Kidney epithelial cell (primary cell): ENCODE measurements around the gene NOXA1. TPM values are rescaled to one million over a fixed set of nuclear protein-coding genes. Genes with fewer than 3 reads are reported as not detected.

Experiments
- DNase-seq: peaks from one replicate; pipeline ENCODE4 v3.0.0-alpha.2; 2010; ENCODE audit warnings: low read depth
- H3K27me3 ChIP-seq: 2 replicates; pipeline ENCODE4 v1.6.0; 2011; ENCODE audit warnings: low read length; ENCODE audit not compliant: control insufficient read depth, insufficient read depth
- H3K36me3 ChIP-seq: 2 replicates; pipeline ENCODE4 v1.5.1; 2011; ENCODE audit warnings: low read length; ENCODE audit not compliant: control insufficient read depth, insufficient read depth
- H3K4me3 ChIP-seq: 2 replicates; pipeline ENCODE4 v1.5.1; 2011; ENCODE audit warnings: low read depth, mild to moderate bottlenecking, control low read depth, low read length
- total RNA-seq: library from RNA; depleted of rRNA; stranded (reverse); fragments of >200 nt; gene quantifications from 2 replicates; pipeline ENCODE4 v1.2.3, GENCODE V29; 2015
- TF ChIP-seq, protein P1 (sequence below): IDR thresholded peaks from 2 replicates; pipeline ENCODE4 v1.5.1; 2011; ENCODE audit warnings: mild to moderate bottlenecking, moderate library complexity, low read length, control low read depth, inconsistent platforms; ENCODE audit not compliant: insufficient read depth, poor library complexity, severe bottlenecking

The NOXA1 gene
- total RNA-seq, 1 donor from 2014 or later = 0.84 TPM

DNA sequence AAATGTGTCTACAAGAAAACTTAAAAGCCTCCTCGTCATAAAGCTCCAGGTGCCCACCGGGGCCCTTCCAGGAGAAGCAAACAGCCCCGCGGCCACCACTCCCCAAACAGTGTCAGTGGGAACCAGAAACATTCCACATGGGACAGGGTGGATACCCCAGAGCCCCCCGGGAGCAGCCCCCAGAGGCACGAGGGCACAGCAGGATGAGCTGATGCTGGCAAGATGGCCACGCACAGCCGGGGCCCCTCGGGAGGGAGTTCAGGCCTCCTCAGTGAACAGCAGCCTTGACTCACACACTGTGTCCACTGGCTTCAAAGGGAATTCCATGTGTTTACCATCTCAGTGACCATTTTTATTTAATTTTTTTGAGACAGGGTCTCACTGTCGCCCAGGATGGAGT, 10.8 kb upstream of the NOXA1 start:
- H3K27me3 ChIP-seq = peaks cover 5% of the 10 kb centered on the region
- H3K36me3 ChIP-seq = no peaks in the 10 kb centered on the region
- no peak for DNase-seq
- TF ChIP-seq, protein P1, sequence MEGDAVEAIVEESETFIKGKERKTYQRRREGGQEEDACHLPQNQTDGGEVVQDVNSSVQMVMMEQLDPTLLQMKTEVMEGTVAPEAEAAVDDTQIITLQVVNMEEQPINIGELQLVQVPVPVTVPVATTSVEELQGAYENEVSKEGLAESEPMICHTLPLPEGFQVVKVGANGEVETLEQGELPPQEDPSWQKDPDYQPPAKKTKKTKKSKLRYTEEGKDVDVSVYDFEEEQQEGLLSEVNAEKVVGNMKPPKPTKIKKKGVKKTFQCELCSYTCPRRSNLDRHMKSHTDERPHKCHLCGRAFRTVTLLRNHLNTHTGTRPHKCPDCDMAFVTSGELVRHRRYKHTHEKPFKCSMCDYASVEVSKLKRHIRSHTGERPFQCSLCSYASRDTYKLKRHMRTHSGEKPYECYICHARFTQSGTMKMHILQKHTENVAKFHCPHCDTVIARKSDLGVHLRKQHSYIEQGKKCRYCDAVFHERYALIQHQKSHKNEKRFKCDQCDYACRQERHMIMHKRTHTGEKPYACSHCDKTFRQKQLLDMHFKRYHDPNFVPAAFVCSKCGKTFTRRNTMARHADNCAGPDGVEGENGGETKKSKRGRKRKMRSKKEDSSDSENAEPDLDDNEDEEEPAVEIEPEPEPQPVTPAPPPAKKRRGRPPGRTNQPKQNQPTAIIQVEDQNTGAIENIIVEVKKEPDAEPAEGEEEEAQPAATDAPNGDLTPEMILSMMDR = no peak
- H3K4me3 ChIP-seq = no peak overlapping the region

DNA sequence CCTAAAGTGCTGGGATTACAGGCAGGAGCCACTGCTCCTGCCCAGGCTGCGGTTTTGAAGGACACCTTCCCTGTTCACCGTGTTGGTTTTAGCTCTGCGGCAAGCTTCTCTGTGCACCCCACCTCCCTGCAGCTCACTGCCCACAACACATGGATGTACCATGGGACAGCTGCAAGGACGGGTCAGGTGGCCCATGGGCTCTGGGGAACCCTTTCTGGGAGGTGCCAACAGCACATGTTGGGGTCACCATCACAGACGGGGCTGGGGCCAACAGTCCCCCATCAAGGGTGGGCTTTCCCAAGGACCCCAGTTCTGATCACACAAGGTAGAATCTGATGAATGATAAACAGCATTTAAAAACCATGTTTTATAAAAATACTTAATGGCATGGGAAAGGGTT, 7.7 kb upstream of the NOXA1 start:
- DNase-seq = no peak
- Histone ChIP-seq H3K4me3 (no peak overlapping the region), H3K27me3 (no peaks in the 10 kb centered on the region), H3K36me3 (no peaks in the 10 kb centered on the region)
- TF ChIP-seq, protein P1 = no peak

DNA sequence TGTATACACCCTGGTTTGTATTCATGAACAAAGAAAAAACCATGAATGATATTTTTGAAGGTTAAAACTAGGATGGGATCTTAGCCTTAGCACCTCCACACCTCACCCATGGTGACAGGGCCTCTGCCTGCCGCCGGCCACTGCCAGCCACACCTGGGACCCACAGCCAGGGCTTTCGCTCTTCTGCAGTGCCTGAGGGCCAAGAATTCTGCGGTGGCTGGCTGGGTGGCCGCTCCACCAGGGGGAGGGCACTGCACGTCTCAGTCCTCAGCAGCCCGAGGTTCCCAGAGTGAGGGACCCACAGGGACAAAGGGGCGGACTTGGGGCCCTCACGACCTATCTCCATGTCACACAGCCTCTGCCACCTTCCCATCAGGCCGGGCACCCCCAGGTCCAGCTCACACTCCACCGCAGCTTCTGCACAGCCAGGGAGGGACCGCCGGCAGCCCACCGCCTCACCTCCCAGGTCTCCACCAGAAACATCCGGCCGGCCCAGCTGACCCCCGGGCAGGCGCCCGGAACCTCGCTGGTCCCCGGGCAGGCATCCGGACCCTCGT, 7.1 kb upstream of the NOXA1 start:
- no peak for DNase-seq
- H3K36me3 ChIP-seq = no peaks in the 10 kb centered on the region
- H3K27me3 ChIP-seq = no peaks in the 10 kb centered on the region
- TF ChIP-seq, protein P1 = no peak
- no peak overlapping the region for H3K4me3 ChIP-seq

DNA sequence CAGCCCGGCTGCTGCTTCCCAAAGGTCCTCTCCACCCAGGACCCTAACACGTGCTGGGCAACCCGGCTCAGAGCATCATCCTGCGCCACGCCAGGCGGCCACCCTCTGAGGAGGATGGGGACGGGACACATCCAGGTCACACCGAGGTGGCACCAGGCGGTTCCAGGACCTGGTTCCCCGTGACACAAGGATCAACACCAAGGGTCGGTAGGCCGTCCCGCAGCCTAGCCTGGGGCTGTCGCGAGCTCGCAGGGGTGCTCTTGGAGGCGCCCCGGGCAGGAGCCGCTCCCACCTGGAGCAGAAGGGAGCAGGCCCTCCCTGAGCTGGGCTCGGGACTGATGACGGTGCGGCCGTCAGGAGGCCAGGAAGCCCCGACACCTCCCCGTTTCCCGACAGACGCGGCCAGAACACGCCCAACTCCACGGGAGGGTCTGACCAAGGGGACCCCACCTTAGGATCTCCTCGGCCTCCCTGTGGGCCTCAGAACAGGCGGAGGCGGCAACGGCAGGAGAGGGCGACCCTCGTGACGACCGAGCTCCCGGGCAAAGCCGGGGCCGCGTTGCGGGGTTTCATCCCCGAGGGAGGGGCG, 6.5 kb upstream of the NOXA1 start:
- Histone ChIP-seq H3K4me3 (no peak overlapping the region), H3K27me3 (no peaks in the 10 kb centered on the region), H3K36me3 (no peaks in the 10 kb centered on the region)
- TF ChIP-seq, protein P1 = no peak
- DNase-seq = no peak

DNA sequence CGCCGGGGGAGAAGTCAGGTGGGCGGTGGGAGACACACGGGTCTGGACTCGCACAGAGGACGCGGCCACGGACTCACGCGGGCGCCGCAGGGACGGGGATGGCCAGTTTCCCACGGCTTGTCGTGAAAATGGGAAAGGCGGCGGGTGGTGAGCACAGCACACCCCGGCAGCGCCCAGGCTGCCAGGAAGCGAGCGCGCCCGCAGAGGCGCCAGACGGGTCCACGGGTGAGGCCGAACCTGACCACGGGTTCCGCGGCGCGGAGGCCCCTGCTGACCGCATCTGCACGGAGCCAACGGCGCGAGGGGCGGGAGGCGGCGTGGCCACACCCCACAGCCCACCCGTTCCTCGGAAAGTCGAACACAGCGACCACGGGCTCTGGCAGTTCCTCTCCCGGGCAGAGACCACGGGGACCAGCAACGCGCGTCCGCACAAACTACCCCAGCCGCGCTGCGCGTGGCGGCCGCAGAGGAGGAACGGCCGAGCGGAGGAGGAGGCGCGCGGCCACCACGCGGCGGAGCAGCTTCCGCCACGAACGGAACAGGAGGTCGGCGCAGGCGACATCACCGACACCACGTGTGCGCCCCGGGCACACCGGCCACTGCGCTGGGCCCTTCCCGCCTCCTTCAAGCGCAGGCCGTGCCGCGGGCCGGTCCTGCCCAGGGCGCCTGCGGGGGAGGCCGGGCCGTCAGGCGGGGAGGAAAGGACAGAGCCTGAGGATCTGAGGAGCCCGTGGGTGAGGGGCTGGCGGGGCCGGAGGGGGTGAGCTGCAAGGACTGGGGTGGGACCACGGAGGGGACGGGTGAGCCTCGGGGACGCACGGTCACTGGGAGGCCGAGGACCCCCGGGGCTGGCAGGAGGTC, 5.8 kb upstream of the NOXA1 start:
- H3K4me3 ChIP-seq = peak overlapping the region; percentile 23
- no peak for DNase-seq
- no peaks in the 10 kb centered on the region for H3K36me3 ChIP-seq
- no peaks in the 10 kb centered on the region for H3K27me3 ChIP-seq
- TF ChIP-seq, protein P1 = no peak
